Activated naive CD8-positive, alpha-beta T cell (primary cell): Measurements from ENCODE around the gene KCTD4.

Experiments
- H3K27ac Mint-ChIP-seq: one replicate; pipeline ENCODE4 v1.8.0; 2021; ENCODE audit warnings: mixed read lengths
- H3K27me3 Mint-ChIP-seq: one replicate; pipeline ENCODE4 v1.8.0; 2021; ENCODE audit warnings: mixed read lengths
- H3K36me3 Mint-ChIP-seq: one replicate; pipeline ENCODE4 v1.8.0; 2021; ENCODE audit warnings: mixed read lengths
- H3K4me1 Mint-ChIP-seq: one replicate; pipeline ENCODE4 v1.8.0; 2021; ENCODE audit warnings: low read depth, mixed read lengths
- H3K4me3 Mint-ChIP-seq: one replicate; pipeline ENCODE4 v1.8.0; 2021; ENCODE audit warnings: mild to moderate bottlenecking, mixed read lengths
- H3K9me3 Mint-ChIP-seq: one replicate; pipeline ENCODE4 v1.8.0; 2021; ENCODE audit warnings: low read depth, mixed read lengths

The KCTD4 gene

DNA sequence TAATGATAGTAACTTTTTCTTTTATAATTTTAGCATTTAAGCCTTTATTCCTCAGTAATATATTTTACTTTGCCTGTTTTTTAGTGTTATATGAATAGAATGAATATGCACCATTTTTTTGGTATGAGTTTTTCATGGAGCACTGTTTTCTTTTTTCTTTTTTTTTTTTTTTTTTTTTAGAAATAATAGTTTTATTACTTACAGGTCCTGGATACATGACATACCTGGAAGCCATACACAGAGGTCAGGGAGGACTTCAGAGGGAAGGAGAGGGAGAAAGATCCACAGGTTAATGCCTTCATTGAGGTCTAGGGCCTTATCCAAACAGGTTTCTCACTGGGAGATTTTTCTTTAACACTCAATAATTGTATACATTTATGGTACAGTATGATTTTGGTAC lies 26.4 kb downstream of the KCTD4 start:
- no peak overlapping the region for H3K27ac Mint-ChIP-seq
- no peaks in the 10 kb centered on the region for H3K9me3 Mint-ChIP-seq
- H3K27me3 Mint-ChIP-seq = no peaks in the 10 kb centered on the region
- no peak overlapping the region for H3K4me3 Mint-ChIP-seq
- peaks cover 31% of the 10 kb centered on the region for H3K36me3 Mint-ChIP-seq
- peaks cover 32% of the 10 kb centered on the region for H3K4me1 Mint-ChIP-seq

DNA sequence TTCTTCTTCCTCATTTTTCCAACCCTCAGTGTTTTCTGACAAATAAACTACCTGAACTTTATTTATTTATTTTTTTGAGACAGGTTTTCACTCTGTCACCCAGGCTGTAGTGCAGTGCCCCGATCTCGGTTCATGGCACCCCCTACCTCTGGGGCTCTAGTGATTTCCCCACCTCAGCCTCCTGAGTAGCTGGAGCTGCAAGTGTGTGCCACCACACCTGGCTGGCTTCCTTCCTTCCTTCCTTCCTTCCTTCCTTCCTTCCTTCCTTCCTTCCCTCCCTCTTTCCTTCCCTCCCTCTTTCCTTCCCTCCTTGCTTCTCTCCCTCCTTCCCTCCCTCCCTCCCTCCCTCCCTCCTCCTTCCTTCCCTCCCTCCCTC lies 32.3 kb downstream of the KCTD4 start:
- H3K4me1 Mint-ChIP-seq = peaks cover 3% of the 10 kb centered on the region
- H3K9me3 Mint-ChIP-seq = no peaks in the 10 kb centered on the region
- H3K36me3 Mint-ChIP-seq = peaks cover 14% of the 10 kb centered on the region
- no peak overlapping the region for H3K4me3 Mint-ChIP-seq
- no peak overlapping the region for H3K27ac Mint-ChIP-seq
- no peaks in the 10 kb centered on the region for H3K27me3 Mint-ChIP-seq

DNA sequence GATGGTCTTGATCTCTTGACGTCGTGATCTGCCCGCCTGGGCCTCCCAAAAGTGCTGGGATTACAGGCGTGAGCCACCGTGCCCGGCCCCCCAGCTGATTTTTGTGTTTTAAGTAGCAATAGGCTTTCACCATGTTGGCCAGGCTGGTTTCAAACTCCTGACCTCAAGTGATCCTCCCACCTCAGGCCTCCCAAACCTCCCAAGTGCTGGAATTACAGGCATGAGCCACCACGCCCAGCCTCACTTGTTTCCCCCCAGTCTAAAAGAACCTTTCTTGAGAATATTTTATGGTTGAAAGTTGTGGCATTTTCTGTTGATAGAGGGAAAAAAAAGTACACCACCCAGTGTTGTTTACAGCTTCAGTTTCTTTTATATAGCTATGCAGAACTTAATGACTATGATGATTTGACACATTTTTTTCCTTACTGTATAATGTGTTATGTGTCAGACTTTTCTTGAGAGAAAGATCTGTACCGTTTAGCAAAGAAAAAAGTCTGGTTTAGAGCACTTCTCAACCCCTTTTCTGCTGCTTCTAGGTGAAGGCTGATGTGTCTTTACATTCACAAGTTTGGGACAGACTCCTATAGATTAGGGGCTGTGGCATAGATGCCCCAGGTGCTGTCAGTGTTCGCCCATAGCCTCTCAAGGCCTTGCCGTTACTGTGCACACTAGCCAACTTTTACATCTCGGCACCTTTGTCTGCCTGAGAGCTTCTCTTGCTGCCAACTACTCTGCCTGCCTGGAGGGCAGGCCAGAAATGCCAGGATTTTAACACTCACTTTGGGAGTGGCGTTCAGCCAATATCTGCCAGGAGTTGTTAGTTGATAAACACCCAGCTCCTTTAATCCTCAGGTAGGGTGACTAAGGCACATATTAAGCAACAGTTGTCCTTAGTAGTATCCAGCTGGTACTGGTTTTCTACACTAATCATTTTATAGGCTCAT lies 33.0 kb downstream of the KCTD4 start:
- Mint-ChIP-seq H3K9me3 (no peaks in the 10 kb centered on the region), H3K4me1 (peaks cover 4% of the 10 kb centered on the region), H3K27ac (no peak overlapping the region), H3K4me3 (no peak overlapping the region), H3K36me3 (peaks cover 14% of the 10 kb centered on the region), H3K27me3 (no peaks in the 10 kb centered on the region)

DNA sequence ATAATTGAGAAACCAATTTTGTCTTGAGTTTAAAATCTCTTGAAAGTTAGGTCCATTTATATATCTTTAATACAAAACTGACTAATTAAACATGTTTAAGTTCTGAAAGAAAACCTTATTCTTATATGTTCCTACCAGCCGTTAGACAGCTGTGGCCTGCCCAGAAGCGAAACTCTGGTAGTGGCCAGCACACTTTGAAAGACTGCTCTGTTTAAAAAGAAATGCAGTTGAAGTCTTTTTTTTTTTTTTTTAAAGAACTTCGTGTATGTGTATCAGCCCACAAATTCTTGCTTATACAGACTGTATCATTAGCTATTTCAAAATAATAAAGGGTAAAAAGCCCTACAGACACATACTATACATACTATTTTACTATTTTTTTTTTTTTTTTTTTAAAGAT lies 34.0 kb downstream of the KCTD4 start:
- no peak overlapping the region for H3K27ac Mint-ChIP-seq
- no peaks in the 10 kb centered on the region for H3K27me3 Mint-ChIP-seq
- H3K9me3 Mint-ChIP-seq = no peaks in the 10 kb centered on the region
- H3K4me3 Mint-ChIP-seq = no peak overlapping the region
- H3K36me3 Mint-ChIP-seq = peaks cover 11% of the 10 kb centered on the region
- peaks cover 5% of the 10 kb centered on the region for H3K4me1 Mint-ChIP-seq

DNA sequence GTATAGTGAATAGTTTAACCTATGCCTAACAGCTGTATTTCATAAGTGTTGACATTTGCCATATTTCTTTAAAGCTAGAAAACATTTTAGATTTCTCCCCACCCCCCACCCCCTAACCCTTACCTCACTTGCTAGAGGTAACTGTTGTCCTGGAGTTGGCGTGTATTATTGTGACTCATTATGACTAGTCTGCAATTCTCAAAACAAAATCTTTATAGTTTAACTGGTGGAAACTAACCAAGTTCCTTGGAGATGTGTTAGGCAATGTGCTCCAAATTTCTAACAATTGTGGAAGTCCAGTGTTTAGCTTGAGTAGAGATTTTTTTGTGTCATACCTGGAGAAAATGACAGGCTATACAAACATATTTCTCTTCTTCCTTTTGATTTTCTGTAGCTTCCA lies 38.0 kb downstream of the KCTD4 start:
- Mint-ChIP-seq H3K36me3 (peaks cover 20% of the 10 kb centered on the region), H3K9me3 (peaks cover 2% of the 10 kb centered on the region), H3K27ac (no peak overlapping the region), H3K4me1 (peaks cover 8% of the 10 kb centered on the region), H3K27me3 (no peaks in the 10 kb centered on the region), H3K4me3 (no peak overlapping the region)

DNA sequence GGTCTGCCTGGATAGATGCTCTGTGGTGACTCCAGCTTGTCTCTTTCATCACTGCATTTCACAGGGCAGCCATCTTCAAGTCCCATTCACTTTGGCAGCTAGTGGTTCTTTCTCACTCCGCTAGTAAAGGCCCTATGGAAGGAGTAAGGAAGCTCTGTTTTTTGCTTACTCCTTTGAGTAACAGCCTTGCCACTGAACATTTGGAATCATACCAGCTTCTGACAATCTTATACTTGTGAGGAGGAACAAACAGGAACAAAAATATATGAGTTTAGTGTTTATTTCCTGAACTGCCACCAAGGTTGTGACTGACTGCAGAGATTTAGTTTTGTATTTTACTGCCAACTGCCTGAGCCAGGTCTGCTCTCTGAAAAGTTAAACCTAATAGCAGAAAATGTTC lies 38.7 kb downstream of the KCTD4 start:
- peaks cover 21% of the 10 kb centered on the region for H3K36me3 Mint-ChIP-seq
- no peaks in the 10 kb centered on the region for H3K27me3 Mint-ChIP-seq
- no peak overlapping the region for H3K27ac Mint-ChIP-seq
- H3K4me1 Mint-ChIP-seq = peaks cover 8% of the 10 kb centered on the region
- no peak overlapping the region for H3K4me3 Mint-ChIP-seq
- peaks cover 3% of the 10 kb centered on the region for H3K9me3 Mint-ChIP-seq

DNA sequence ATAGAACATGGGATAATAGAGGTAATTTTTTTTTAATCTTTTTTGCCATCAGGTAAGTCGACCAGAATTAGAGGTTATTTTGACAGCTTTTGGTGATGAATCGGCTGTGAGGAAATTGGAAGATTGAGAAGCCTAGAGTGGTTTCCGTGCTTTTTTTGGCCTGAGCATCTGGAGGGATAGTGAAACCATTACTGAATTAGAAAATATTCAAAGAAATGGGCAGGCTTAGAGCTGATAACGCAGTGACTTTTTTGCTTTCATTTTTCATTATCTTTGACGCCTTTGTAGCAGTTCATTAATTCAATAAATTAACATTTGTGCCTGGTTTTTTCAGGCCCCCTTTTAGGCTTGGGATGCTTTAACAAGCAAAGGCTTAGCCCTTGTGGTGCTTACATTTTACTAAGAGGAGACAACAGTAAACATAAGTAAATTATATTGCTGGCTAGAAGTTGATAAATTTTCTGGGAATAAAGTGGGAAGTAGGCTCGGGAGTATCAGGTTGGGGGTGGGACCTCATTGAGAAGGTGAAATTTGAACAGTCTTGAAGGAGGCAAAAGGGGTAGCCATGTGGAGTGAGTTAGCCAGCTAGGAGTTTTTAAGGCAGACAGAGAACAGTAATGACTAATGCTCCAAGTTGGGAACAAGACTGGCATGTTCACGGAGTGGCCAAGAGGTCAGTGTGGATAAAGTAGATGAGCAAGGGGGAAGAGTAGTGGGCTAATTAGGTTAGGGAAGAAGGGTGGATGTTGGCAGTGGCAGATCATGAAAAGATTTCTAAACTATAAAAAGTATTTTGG lies 44.1 kb downstream of the KCTD4 start:
- Mint-ChIP-seq H3K4me3 (no peak overlapping the region), H3K9me3 (peaks cover 3% of the 10 kb centered on the region), H3K27ac (no peak overlapping the region), H3K27me3 (no peaks in the 10 kb centered on the region), H3K4me1 (peaks cover 6% of the 10 kb centered on the region), H3K36me3 (peaks cover 44% of the 10 kb centered on the region)

DNA sequence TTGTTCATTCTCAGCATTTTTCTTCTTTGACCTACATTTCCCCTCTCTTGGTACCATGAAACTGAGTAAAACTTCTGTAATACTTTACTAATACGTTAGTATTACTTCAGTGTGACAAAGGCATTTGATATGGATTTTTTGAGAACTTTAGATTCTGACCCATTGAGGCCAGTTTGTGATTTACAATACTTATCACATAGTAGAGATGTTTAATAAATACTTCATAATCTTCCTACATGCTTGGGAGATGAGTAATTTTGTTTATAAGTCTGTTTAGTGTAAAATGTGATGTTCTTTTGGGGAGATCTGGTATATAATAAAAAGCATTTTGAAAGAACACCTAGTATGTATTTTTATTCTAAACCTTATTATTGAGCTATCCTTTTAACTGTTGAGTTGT lies 50.9 kb downstream of the KCTD4 start:
- no peaks in the 10 kb centered on the region for H3K9me3 Mint-ChIP-seq
- H3K4me1 Mint-ChIP-seq = peaks cover 24% of the 10 kb centered on the region
- no peaks in the 10 kb centered on the region for H3K27me3 Mint-ChIP-seq
- no peak overlapping the region for H3K4me3 Mint-ChIP-seq
- H3K27ac Mint-ChIP-seq = peak overlapping the region; percentile 34
- peaks cover 20% of the 10 kb centered on the region for H3K36me3 Mint-ChIP-seq

DNA sequence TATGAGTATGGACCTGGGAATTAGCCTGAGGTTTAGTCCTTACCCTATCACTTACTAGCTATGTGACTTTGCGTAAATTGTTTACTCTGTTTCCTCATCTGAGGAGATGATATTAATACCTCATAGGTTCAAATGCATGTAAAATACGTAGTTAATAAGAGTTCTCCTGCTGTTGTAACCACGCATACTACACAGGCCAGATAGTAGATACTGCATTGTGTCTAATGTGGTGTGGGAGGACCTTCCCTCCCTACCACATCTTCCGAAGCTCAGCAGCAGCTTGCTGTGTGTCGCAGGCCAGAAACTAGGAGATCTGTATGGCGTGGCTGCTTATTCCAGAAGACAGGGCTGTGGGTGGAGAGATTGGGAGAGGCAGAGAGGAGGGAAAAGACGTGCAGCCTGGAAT lies 57.5 kb downstream of the KCTD4 start:
- no peaks in the 10 kb centered on the region for H3K9me3 Mint-ChIP-seq
- H3K4me3 Mint-ChIP-seq = no peak overlapping the region
- H3K36me3 Mint-ChIP-seq = peaks cover 18% of the 10 kb centered on the region
- H3K4me1 Mint-ChIP-seq = peaks cover 37% of the 10 kb centered on the region
- H3K27ac Mint-ChIP-seq = no peak overlapping the region
- no peaks in the 10 kb centered on the region for H3K27me3 Mint-ChIP-seq
